Thoracic aorta (tissue), 2 donors: ENCODE data around the gene OAT. TPM values are rescaled to one million over a fixed set of nuclear protein-coding genes. Genes with fewer than 3 reads are reported as not detected.

ENCODE experiments used
- ATAC-seq: fragments of 150-250 bp; one replicate; pipeline ENCODE4 v1.8.0; 2017; ENCODE audit warnings: low read depth; ENCODE audit not compliant: insufficient number of reproducible peaks, low FRiP score
- DNase-seq: peaks from one replicate; pipeline ENCODE4 v3.0.0-alpha.2; 2020; ENCODE audit warnings: low spot score
- H3K27ac ChIP-seq, 2 donors: fragments of 200-600 bp; sonication (generic); 1 replicate in 1 of 2; 2 replicates in 1 of 2; pipeline ENCODE4 v1.5.1; 2016; ENCODE audit warnings: mild to moderate bottlenecking in 2 of 2, moderate library complexity in 2 of 2
- H3K27me3 ChIP-seq: fragments of 200-600 bp; sonication (generic); replicated peaks from 2 replicates; pipeline ENCODE4 v1.6.0; 2016; ENCODE audit warnings: mild to moderate bottlenecking; ENCODE audit not compliant: insufficient read depth
- H3K36me3 ChIP-seq: fragments of 200-600 bp; sonication (generic); one replicate; pipeline ENCODE4 v1.5.1; 2016
- H3K4me1 ChIP-seq, 2 donors: fragments of 200-600 bp; sonication (generic); 1 replicate in 1 of 2; 2 replicates in 1 of 2; pipeline versions ENCODE4 v1.5.1 to v1.6.0; 2016; ENCODE audit warnings: low read depth in 2 of 2, mild to moderate bottlenecking in 1 of 2; ENCODE audit not compliant: control insufficient read depth in 1 of 2
- H3K4me3 ChIP-seq: fragments of 200-600 bp; sonication (generic); 2 replicates; pipeline ENCODE4 v1.5.1; 2016; ENCODE audit warnings: mild to moderate bottlenecking
- H3K9me3 ChIP-seq: fragments of 200-600 bp; sonication (generic); 2 replicates; pipeline ENCODE4 v1.5.1; 2016
- total RNA-seq, 2 donors: library from RNA; depleted of rRNA; stranded (reverse); fragments of >200 nt; gene quantifications; one replicate each; pipeline versions ENCODE4 v1.1.0 to v1.2.3, GENCODE V29; 2016
- TF ChIP-seq, protein P1 (sequence below): fragments of 200-600 bp; sonication (generic); IDR thresholded peaks from one replicate; pipeline ENCODE4 v1.5.1; 2019; ENCODE audit warnings: antibody characterized with exemption

OAT gene
- total RNA-seq, 2 donors from 2014 or later: 74.5 to 83.7 TPM

DNA sequence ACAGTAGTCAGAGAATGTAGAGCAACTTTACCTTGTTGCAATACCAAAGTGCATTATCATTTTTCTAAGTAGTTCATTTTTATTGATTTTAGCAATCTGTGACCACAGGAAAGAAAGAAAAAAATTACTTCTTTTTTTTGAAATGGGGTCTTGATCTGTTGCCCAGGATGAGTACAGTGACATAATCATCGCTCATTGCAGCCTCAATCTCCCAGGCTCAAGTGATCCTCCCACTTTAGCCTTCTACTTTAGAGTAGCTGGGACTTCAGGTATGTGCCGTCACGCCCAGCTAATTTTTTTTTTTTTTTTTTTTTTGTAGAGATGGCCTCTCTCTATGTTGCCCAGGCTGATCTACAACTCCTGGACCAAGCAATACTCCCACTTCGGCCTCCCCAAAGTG lies 11.4 kb upstream of the OAT start:
- Histone ChIP-seq H3K4me3 (no peak overlapping the region), H3K27me3 (no peaks in the 10 kb centered on the region), H3K36me3 (no peaks in the 10 kb centered on the region), H3K27ac (no peak overlapping the region), H3K4me1 (no peaks in the 10 kb centered on the region), H3K9me3 (no peaks in the 10 kb centered on the region)
- ATAC-seq (no peak), DNase-seq (no peak)
- TF ChIP-seq, protein P1, sequence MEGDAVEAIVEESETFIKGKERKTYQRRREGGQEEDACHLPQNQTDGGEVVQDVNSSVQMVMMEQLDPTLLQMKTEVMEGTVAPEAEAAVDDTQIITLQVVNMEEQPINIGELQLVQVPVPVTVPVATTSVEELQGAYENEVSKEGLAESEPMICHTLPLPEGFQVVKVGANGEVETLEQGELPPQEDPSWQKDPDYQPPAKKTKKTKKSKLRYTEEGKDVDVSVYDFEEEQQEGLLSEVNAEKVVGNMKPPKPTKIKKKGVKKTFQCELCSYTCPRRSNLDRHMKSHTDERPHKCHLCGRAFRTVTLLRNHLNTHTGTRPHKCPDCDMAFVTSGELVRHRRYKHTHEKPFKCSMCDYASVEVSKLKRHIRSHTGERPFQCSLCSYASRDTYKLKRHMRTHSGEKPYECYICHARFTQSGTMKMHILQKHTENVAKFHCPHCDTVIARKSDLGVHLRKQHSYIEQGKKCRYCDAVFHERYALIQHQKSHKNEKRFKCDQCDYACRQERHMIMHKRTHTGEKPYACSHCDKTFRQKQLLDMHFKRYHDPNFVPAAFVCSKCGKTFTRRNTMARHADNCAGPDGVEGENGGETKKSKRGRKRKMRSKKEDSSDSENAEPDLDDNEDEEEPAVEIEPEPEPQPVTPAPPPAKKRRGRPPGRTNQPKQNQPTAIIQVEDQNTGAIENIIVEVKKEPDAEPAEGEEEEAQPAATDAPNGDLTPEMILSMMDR: no peak

DNA sequence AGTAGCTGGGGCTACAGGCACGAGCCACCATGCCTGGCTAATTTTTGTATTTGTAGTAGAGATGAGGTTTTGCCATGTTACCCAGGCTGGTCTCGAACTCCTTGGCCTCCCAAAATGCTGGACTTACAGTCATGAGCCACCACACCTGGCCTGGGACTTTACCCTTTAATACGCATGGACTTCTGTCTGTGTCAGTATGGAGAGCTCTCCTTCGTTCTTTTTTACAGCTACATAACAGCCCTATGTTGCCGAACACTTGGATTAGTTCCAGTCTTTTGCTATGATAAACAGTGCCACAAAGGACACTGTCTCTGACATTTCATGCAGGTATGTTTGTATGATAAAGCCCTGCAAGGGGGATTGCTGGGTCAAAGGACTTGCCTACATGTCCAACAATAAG lies 10.9 kb upstream of the OAT start:
- H3K4me1 ChIP-seq: no peaks in the 10 kb centered on the region
- ATAC-seq (no peak), DNase-seq (no peak)
- no peak overlapping the region for H3K4me3 ChIP-seq
- no peak overlapping the region for H3K27ac ChIP-seq
- H3K9me3 ChIP-seq: no peaks in the 10 kb centered on the region
- TF ChIP-seq, protein P1: no peak
- no peaks in the 10 kb centered on the region for H3K27me3 ChIP-seq
- H3K36me3 ChIP-seq: no peaks in the 10 kb centered on the region

DNA sequence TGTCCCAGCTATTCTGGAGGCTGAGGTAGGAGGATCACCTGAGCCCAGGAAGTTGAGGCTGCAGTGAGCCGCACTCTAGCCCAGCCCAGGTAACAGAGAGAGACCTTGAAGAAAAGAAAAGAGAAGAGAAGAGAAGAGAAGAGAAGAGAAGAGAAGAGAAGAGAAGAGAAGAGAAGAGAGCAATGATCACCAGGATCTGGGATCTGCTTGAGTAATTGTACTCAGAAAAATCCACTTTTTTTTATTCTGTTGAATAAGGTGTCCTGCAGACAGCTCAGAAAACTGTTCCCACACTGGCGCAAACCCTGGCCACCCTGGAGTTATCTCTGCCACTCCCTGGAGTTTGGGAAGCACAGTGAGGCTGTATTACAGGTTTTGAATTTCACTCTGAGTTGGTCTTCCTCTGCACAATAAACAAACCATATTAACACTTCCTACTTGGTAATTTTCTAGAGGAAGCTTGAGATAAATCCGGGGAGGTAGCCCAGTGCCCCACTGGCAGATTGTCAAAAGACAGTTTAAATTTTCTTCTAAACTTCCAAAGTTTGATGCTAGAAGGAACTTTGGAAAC lies 9.6 kb upstream of the OAT start:
- H3K4me3 ChIP-seq: no peak overlapping the region
- no peaks in the 10 kb centered on the region for H3K27me3 ChIP-seq
- no peak for DNase-seq
- H3K9me3 ChIP-seq: no peaks in the 10 kb centered on the region
- no peak overlapping the region for H3K27ac ChIP-seq
- H3K36me3 ChIP-seq: no peaks in the 10 kb centered on the region
- no peaks in the 10 kb centered on the region for H3K4me1 ChIP-seq
- TF ChIP-seq, protein P1: no peak
- ATAC-seq: no peak

DNA sequence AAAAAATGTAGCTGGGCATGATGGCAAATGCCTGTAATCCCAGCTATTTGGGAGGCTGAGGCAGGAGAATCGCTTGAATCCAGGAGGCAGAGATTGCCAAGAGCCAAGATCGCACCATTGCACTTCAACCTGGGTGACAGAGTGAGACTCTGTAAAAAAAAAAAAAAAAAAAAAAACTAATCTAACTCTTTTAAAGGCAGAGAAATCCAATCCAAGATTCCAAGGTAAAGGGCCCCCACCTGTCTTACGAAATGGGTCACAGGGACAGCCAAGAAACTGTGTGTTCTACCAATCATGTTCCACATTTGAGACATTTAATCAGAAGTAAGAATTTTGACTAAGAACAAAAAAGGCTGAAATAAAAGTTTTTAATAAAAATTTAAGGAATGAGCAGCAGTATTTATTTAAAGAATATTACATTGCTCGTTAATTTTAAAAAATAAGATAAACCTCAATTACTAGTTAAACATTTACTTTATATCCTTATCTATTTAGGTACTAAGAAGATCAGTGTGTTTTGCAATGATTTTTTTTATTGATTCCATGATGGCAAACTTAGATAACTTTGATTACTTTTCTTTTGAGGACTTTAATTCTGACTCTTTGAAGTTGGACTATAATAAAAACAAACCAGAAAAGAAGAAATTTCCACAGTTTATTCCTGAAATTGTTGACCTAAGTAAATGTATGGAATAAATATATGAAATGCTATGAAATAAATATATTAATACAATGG lies 6.7 kb upstream of the OAT start:
- ATAC-seq (no peak), DNase-seq (no peak)
- no peaks in the 10 kb centered on the region for H3K9me3 ChIP-seq
- TF ChIP-seq, protein P1: no peak
- no peak overlapping the region for H3K27ac ChIP-seq
- no peaks in the 10 kb centered on the region for H3K4me1 ChIP-seq
- H3K27me3 ChIP-seq: no peaks in the 10 kb centered on the region
- no peaks in the 10 kb centered on the region for H3K36me3 ChIP-seq
- H3K4me3 ChIP-seq: no peak overlapping the region

DNA sequence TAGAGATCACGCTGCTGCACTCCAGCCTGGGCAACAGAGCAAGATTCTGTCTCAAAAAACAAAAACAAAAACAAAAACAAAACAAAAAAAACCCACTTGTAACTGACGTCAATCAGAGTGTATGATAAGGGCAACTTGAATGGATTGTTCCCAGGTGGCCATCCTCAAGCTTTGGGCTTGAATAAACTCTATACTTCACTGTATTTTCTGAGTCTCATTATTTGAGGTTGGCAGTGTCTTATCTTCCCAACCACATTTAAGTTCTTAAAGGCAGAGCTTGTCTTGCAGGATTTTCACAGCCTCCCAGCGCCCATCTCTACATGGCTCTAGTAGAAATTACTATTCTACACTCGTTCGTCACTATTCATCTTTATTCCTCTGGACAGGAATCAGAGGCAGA lies 5.1 kb upstream of the OAT start:
- Histone ChIP-seq H3K27me3 (no peaks in the 10 kb centered on the region), H3K4me3 (no peak overlapping the region), H3K4me1 (peaks cover 0 to 4% of the 10 kb centered on the region in 2 donors), H3K27ac (no peak overlapping the region), H3K9me3 (no peaks in the 10 kb centered on the region), H3K36me3 (no peaks in the 10 kb centered on the region)
- TF ChIP-seq, protein P1: no peak
- DNase-seq (no peak), ATAC-seq (no peak)
